PC-9 (cell line): ENCODE results near the gene MNT. TPM values are rescaled to one million over a fixed set of nuclear protein-coding genes. Genes with fewer than 3 reads are reported as not detected.

ENCODE experiments used
- BruUV-seq: library from RNA; stranded (reverse); fragments of 400-500 nt; replicated peaks from 2 replicates; lab custom pipeline; 2021; lab: Mats Ljungman, UMichigan
- CTCF ChIA-PET: fragments of 300-600 bp; sonication (Branson Sonifier 250); formaldehyde crosslinking; loops from one replicate; lab custom pipeline; 2022; ENCODE audit warnings: antibody characterized with exemption; lab: Charles Lee
- POLR2A ChIA-PET: fragments of 300-600 bp; sonication (Branson Sonifier 250); formaldehyde crosslinking; loops from one replicate; lab custom pipeline; 2022; ENCODE audit warnings: antibody characterized with exemption; ENCODE audit not compliant: unreplicated experiment; lab: Charles Lee
- DNase-seq, 2 experiments: peaks; one replicate each; pipeline versions ENCODE4 v3.0.0 to v3.0.0-alpha.2; 2015 to 2022; ENCODE audit warnings: mixed read lengths in 1 of 2
- H2AFZ ChIP-seq: fragments of 200-600 bp; sonication (generic); 2 replicates; pipeline ENCODE4 v1.8.1; 2017; ENCODE audit warnings: antibody characterized with exemption
- H3F3A ChIP-seq: fragments of 200-600 bp; sonication (generic); 2 replicates; pipeline ENCODE4 v1.8.1; 2017; ENCODE audit warnings: antibody characterized with exemption, mild to moderate bottlenecking, low read depth; ENCODE audit not compliant: insufficient read depth
- H3K27ac ChIP-seq: fragments of 200-600 bp; sonication (generic); 2 replicates; pipeline ENCODE4 v1.6.1; 2016; ENCODE audit warnings: mixed run types
- H3K27me3 ChIP-seq: fragments of 200-600 bp; sonication (generic); 2 replicates; pipeline ENCODE4 v1.6.1; 2016; ENCODE audit warnings: low read depth, mixed run types; ENCODE audit not compliant: insufficient read depth
- H3K36me3 ChIP-seq: fragments of 200-600 bp; sonication (generic); 2 replicates; pipeline ENCODE4 v1.6.1; 2016; ENCODE audit warnings: low read depth, mixed run types
- H3K4me1 ChIP-seq: fragments of 200-600 bp; sonication (generic); replicated peaks from 2 replicates; pipeline ENCODE4 v1.6.1; 2016; ENCODE audit warnings: mixed run types; ENCODE audit not compliant: insufficient read depth
- H3K4me2 ChIP-seq: fragments of 200-600 bp; sonication (generic); 2 replicates; pipeline ENCODE4 v1.6.1; 2017; ENCODE audit warnings: mixed run types
- H3K4me3 ChIP-seq: fragments of 200-600 bp; sonication (generic); 2 replicates; pipeline ENCODE4 v1.6.1; 2016; ENCODE audit warnings: mixed run types
- H3K79me2 ChIP-seq: fragments of 200-600 bp; sonication (generic); 2 replicates; pipeline ENCODE4 v1.6.1; 2017; ENCODE audit warnings: low read depth, mixed run types
- H3K9me2 ChIP-seq: fragments of 200-600 bp; sonication (generic); 2 replicates; pipeline ENCODE4 v1.8.1; 2017; ENCODE audit warnings: mild to moderate bottlenecking; ENCODE audit not compliant: insufficient read depth
- H3K9me3 ChIP-seq: fragments of 200-600 bp; sonication (generic); 2 replicates; pipeline ENCODE4 v1.8.1; 2016; ENCODE audit warnings: low read depth; ENCODE audit not compliant: insufficient read depth
- H4K20me1 ChIP-seq: fragments of 200-600 bp; sonication (generic); 2 replicates; pipeline ENCODE4 v1.8.1; 2017; ENCODE audit not compliant: insufficient read depth
- EZH2 ChIP-seq: fragments of 200-600 bp; sonication (generic); IDR thresholded peaks from 2 replicates; pipeline ENCODE4 v1.8.0; 2017; ENCODE audit warnings: antibody characterized with exemption, low read depth
- intact Hi-C: fragments of 100-400 bp; cut with micrococcal nuclease; formaldehyde crosslinking; loops from one replicate; pipeline ENCODE4 v1.10.0; 2022; ENCODE audit not compliant: unreplicated experiment
- total RNA-seq: library from RNA; stranded (reverse); gene quantifications from 2 replicates; pipeline ENCODE4 v1.2.3, GENCODE V29; 2021
- TF ChIP-seq, protein P1 (sequence below): fragments of 200-600 bp; sonication (generic); conservative IDR thresholded peaks from 2 replicates; pipeline ENCODE4 v1.6.1; 2017; ENCODE audit warnings: mixed run types, antibody characterized with exemption, mild to moderate bottlenecking, moderate library complexity

MNT gene
- total RNA-seq, 1 experiment from 2014 or later = 60.7 TPM

DNA sequence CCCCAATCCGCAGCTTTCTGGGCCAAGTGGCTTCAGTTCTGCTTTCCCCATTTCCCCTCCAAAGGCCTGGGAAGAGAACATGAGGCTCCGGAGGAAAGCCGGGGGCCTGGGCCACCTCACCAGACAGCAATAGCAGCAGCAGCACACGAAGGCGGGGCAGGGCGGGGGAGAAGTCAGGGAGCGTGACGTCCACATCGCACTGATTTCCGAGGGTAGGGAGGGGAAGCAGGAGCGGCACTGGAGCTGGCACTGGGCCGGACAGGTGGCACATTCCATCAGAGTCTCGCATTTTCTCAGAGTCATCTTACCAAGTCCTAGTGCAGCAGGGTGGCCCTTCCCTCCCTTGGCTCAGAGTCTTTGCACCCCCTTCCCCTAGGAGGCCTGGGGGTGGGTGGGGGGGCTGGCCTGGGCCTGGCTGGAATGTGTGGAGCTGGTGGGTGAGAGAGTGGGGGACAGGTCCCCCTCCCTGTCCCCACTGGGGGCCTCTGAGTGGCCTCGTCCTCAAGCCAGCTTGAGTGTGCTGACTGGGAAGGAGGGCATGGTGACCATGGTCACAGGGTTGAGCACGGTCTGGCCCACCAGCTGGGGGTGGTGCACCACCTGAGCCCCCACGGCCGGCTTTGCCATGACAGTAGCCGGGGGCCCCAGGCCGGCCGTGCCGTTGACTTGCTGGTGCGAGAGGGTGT lies 14.3 kb downstream of the MNT start:
- Histone ChIP-seq H3K9me2 (no peaks in the 10 kb centered on the region), H3K27me3 (no peaks in the 10 kb centered on the region), H3K27ac (no peak overlapping the region), H3K4me2 (no peak overlapping the region), H3K79me2 (peaks cover 10% of the 10 kb centered on the region; the same call in 1 of the 2 replicates), H3K9me3 (no peaks in the 10 kb centered on the region), H3K36me3 (0 out of 2 replicates have a peak, but pooled peaks cover 5% of the 10 kb centered on the region), H3F3A (peaks cover 21% of the 10 kb centered on the region; the same call in 1 of the 2 replicates), H3K4me1 (peaks cover 2% of the 10 kb centered on the region), H3K4me3 (no peak overlapping the region), H2AFZ (no peak overlapping the region), H4K20me1 (0 out of 2 replicates have a peak, but pooled peaks cover 16% of the 10 kb centered on the region)
- TF ChIP-seq, protein P1, sequence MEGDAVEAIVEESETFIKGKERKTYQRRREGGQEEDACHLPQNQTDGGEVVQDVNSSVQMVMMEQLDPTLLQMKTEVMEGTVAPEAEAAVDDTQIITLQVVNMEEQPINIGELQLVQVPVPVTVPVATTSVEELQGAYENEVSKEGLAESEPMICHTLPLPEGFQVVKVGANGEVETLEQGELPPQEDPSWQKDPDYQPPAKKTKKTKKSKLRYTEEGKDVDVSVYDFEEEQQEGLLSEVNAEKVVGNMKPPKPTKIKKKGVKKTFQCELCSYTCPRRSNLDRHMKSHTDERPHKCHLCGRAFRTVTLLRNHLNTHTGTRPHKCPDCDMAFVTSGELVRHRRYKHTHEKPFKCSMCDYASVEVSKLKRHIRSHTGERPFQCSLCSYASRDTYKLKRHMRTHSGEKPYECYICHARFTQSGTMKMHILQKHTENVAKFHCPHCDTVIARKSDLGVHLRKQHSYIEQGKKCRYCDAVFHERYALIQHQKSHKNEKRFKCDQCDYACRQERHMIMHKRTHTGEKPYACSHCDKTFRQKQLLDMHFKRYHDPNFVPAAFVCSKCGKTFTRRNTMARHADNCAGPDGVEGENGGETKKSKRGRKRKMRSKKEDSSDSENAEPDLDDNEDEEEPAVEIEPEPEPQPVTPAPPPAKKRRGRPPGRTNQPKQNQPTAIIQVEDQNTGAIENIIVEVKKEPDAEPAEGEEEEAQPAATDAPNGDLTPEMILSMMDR = no peak
- no peak for TF ChIP-seq EZH2
- DNase-seq = peak in 1 of 2 experiments; percentile 89
- CTCF ChIA-PET = interaction anchor here (0.6 kb wide), 1 partner anchor 30 kb away, joined by 3 read pairs; no protein-coding TSS in a partner anchor
- POLR2A ChIA-PET = interaction anchor here (0.6 to 1.4 kb wide), 2 partner anchors 13 to 20 kb away, joined by 6 to 7 read pairs; no protein-coding TSS in a partner anchor
- no TSS peak for BruUV-seq
- intact Hi-C loops = no loop called here

DNA sequence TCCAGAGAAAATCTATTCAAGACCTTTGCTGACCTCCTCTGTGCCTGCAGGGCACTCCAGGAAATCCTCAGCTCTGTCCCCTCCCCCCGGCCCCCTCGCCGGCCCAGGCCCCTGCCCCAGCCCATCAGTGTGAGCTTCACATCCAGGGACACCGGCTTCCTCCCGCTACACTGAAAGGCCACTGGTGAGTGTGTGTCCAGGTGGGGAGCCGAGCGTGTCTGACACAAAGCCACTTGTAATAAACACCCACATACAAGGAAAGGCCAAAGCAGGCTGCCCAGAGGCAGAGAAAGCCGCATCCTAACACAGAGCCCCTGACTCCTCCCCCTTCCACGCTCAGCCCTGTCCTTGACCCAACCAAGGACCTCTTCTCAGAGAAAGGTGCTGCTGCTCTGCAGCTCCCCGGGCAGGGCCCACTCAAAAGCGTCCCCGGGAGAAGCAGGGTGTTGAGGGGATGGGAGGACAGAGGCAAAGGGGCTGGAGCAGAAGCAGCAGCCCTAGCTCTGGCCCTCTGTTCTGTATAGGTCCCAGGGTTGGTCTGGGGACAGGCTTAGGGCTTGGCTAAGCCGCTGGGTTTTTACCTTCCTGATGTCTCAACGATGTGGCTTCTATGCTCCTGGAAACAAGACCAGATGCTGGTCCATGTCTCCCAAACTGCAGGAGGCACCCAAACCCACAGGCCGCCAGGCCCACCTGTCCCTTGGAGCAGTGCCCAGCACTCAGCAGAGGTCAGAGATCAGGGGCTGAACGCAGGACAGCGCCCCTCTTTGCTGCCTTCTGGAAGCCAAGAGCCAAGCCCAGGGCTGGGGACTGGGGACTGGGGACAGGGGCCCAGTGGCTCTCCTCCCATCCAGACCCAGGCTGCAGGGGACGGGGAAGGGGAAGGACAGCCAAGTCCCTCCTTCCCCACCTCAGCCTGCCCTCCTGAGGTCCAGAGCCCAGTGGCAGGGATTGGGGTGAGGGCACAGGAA lies 15.3 kb downstream of the MNT start:
- POLR2A ChIA-PET = interaction anchor here (1.1 to 1.4 kb wide), 2 partner anchors 14 to 21 kb away, joined by 3 to 6 read pairs; no protein-coding TSS in a partner anchor
- H3K36me3 ChIP-seq = 0 out of 2 replicates have a peak, but pooled peaks cover 5% of the 10 kb centered on the region
- H4K20me1 ChIP-seq = 0 out of 2 replicates have a peak, but pooled peaks cover 9% of the 10 kb centered on the region
- no peak overlapping the region for H3K4me2 ChIP-seq
- no peak overlapping the region for H2AFZ ChIP-seq
- H3K4me3 ChIP-seq = no peak overlapping the region
- TF ChIP-seq EZH2 = no peak
- TF ChIP-seq, protein P1 = no peak
- H3K9me3 ChIP-seq = no peaks in the 10 kb centered on the region
- CTCF ChIA-PET = no interaction called here
- H3F3A ChIP-seq = peaks cover 13% of the 10 kb centered on the region; the same call in 1 of the 2 replicates
- no peak for DNase-seq
- no peak overlapping the region for H3K27ac ChIP-seq
- no peaks in the 10 kb centered on the region for H3K4me1 ChIP-seq
- intact Hi-C loops = no loop called here
- no peaks in the 10 kb centered on the region for H3K27me3 ChIP-seq
- BruUV-seq = TSS peak; percentile 31
- 0 out of 2 replicates have a peak, but pooled peaks cover under 1% of the 10 kb centered on the region for H3K79me2 ChIP-seq
- no peaks in the 10 kb centered on the region for H3K9me2 ChIP-seq
